Caco-2 (cell line): Measurements from ENCODE around the gene COLEC12. TPM values are rescaled to one million over a fixed set of nuclear protein-coding genes. Genes with fewer than 3 reads are reported as not detected.

Source experiments
- BruUV-seq: library from RNA; stranded (reverse); fragments of 400-500 nt; replicated peaks from 2 replicates; lab custom pipeline; 2021; lab: Mats Ljungman, UMichigan
- CTCF ChIA-PET: fragments of 300-600 bp; sonication (Branson Sonifier 250); formaldehyde crosslinking; loops from one replicate; lab custom pipeline; 2022; ENCODE audit warnings: antibody characterized with exemption; lab: Charles Lee
- POLR2A ChIA-PET: fragments of 300-600 bp; sonication (Branson Sonifier 250); formaldehyde crosslinking; loops from one replicate; lab custom pipeline; 2022; ENCODE audit warnings: antibody characterized with exemption; lab: Charles Lee
- DNase-seq, 2 experiments: peaks; one replicate each; pipeline versions ENCODE4 v3.0.0 to v3.0.0-alpha.2; 2020 to 2022
- H3K27me3 ChIP-seq: replicated peaks from 2 replicates; pipeline ENCODE4 v1.6.0; 2011; ENCODE audit warnings: low read length; ENCODE audit not compliant: control insufficient read depth, insufficient read depth
- H3K36me3 ChIP-seq: 2 replicates; pipeline ENCODE4 v1.5.1; 2011; ENCODE audit warnings: low read length; ENCODE audit not compliant: control insufficient read depth, insufficient read depth
- H3K4me1 ChIP-seq: fragments of 250-450 bp; sonication (Bioruptor Pico); 2 replicates; pipeline ENCODE4 v1.5.1; 2020; ENCODE audit warnings: mild to moderate bottlenecking
- H3K4me3 ChIP-seq: 2 replicates; pipeline ENCODE4 v1.5.1; 2011; ENCODE audit warnings: low read depth, mild to moderate bottlenecking, control low read depth, low read length
- H3K9me3 ChIP-seq: fragments of 250-450 bp; sonication (Bioruptor Pico); 2 replicates; pipeline ENCODE4 v1.5.1; 2020; ENCODE audit warnings: mild to moderate bottlenecking, moderate library complexity
- H3K27ac Mint-ChIP-seq: one replicate; pipeline ENCODE4 v1.8.0; 2022; ENCODE audit warnings: mixed read lengths; ENCODE audit not compliant: unreplicated experiment
- H3K27me3 Mint-ChIP-seq: one replicate; pipeline ENCODE4 v1.8.0; 2022; ENCODE audit warnings: mixed read lengths; ENCODE audit not compliant: insufficient read depth, unreplicated experiment
- H3K36me3 Mint-ChIP-seq: one replicate; pipeline ENCODE4 v1.8.0; 2022; ENCODE audit warnings: mild to moderate bottlenecking, mixed read lengths; ENCODE audit not compliant: insufficient read depth, unreplicated experiment
- H3K4me1 Mint-ChIP-seq: one replicate; pipeline ENCODE4 v1.8.0; 2022; ENCODE audit warnings: low read depth, mixed read lengths; ENCODE audit not compliant: unreplicated experiment
- H3K4me3 Mint-ChIP-seq: one replicate; pipeline ENCODE4 v1.8.0; 2022; ENCODE audit warnings: mild to moderate bottlenecking, moderate library complexity, mixed read lengths; ENCODE audit not compliant: unreplicated experiment
- H3K9me3 Mint-ChIP-seq: one replicate; pipeline ENCODE4 v1.8.0; 2022; ENCODE audit warnings: mixed read lengths; ENCODE audit not compliant: unreplicated experiment
- intact Hi-C: fragments of 100-400 bp; cut with micrococcal nuclease; formaldehyde crosslinking; loops from one replicate; pipeline ENCODE4 v1.10.0; 2022; ENCODE audit not compliant: unreplicated experiment
- total RNA-seq: library from RNA; stranded (reverse); gene quantifications from 2 replicates; pipeline ENCODE4 v1.2.3, GENCODE V29; 2022
- TF ChIP-seq, protein P1 (sequence below), 2 experiments: fragments of 200-600 bp in 1 of 2; IDR thresholded peaks; 1 replicate in 1 of 2; 2 replicates in 1 of 2; pipeline versions ENCODE4 v1.5.1 to v1.8.0; 2011 to 2022; ENCODE audit warnings: antibody characterized with exemption in 1 of 2, control low read depth in 1 of 2, inconsistent platforms in 1 of 2, low read depth in 1 of 2, low read length in 1 of 2, mild to moderate bottlenecking in 1 of 2, moderate library complexity in 1 of 2; ENCODE audit not compliant: insufficient read depth in 1 of 2, severe bottlenecking in 1 of 2, unreplicated experiment in 1 of 2

The COLEC12 gene
- total RNA-seq, 1 experiment from 2014 or later, result 0.09 TPM

DNA sequence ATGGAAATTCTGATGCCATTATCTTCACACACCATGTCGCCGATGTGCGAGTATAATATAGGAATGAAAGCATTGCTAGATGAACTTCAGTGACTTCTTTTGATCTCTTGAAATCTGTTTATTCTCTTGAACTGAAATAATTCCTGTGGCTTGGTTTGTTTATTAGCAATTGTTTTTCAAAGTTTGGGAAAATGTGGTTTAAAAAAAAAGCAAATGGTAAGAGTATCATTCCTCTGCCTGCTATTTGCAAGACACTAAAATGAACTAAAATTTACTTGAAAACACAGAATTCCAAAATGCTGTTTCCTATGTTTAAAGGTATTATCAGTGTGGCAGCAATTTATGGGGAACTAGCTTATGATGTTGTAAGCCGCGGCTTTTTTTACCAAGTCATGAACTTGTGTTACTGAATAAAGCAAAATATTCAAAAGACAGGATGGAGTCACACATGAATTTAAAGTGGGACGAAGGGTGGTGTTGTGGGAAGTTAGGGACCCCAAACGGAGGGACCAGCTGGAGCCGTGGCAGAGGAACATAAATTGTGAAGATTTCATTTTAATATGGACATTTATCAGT lies 96.4 kb downstream of the COLEC12 start:
- H3K36me3 ChIP-seq, result no peaks in the 10 kb centered on the region

DNA sequence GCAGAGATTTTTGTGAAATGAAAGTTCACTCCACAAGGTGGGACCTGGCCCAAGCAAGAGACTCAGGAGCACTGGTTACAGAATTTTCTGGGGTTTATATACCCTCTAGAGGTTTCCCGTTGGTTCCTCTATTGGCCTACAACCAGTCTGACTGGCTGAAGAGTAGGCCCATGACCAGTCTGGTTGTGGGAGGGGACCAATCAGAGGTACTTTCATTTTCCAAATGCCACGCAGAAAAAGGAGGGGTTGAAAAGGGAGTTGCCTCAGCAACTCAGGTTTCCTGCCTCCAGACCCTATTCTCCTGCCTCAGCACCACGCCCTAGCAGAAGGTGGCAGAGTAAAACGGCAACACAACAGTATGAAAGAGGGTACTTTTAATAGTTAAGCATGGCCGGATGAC lies 98.4 kb downstream of the COLEC12 start:
- Histone ChIP-seq H3K27me3 (no peaks in the 10 kb centered on the region), H3K9me3 (peaks cover 29% of the 10 kb centered on the region), H3K4me1 (peaks cover 15% of the 10 kb centered on the region), H3K36me3 (no peaks in the 10 kb centered on the region), H3K4me3 (no peak overlapping the region)
- peaks cover 24% of the 10 kb centered on the region for H3K9me3 Mint-ChIP-seq
- intact Hi-C loops, result no loop called here
- CTCF ChIA-PET, result no interaction called here
- no peaks in the 10 kb centered on the region for H3K27me3 Mint-ChIP-seq
- peaks cover 22% of the 10 kb centered on the region for H3K4me1 Mint-ChIP-seq
- no TSS peak for BruUV-seq
- no peak for DNase-seq
- POLR2A ChIA-PET, result no interaction called here
- TF ChIP-seq, protein P1, sequence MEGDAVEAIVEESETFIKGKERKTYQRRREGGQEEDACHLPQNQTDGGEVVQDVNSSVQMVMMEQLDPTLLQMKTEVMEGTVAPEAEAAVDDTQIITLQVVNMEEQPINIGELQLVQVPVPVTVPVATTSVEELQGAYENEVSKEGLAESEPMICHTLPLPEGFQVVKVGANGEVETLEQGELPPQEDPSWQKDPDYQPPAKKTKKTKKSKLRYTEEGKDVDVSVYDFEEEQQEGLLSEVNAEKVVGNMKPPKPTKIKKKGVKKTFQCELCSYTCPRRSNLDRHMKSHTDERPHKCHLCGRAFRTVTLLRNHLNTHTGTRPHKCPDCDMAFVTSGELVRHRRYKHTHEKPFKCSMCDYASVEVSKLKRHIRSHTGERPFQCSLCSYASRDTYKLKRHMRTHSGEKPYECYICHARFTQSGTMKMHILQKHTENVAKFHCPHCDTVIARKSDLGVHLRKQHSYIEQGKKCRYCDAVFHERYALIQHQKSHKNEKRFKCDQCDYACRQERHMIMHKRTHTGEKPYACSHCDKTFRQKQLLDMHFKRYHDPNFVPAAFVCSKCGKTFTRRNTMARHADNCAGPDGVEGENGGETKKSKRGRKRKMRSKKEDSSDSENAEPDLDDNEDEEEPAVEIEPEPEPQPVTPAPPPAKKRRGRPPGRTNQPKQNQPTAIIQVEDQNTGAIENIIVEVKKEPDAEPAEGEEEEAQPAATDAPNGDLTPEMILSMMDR (IDR thresholded peaks at IDR 0.05; ENCODE audit: insufficient read depth in 1 of 2, low read depth in 1 of 2, low read length in 1 of 2, severe bottlenecking in 1 of 2, unreplicated experiment in 1 of 2), result no peak
- H3K27ac Mint-ChIP-seq, result no peak overlapping the region
- no peak overlapping the region for H3K4me3 Mint-ChIP-seq
- peaks cover 5% of the 10 kb centered on the region for H3K36me3 Mint-ChIP-seq

More for the DNA sequence above, 96.4 kb downstream of the COLEC12 start:
- ChIA-PET CTCF (no interaction called here), POLR2A (no interaction called here)
- intact Hi-C loops, result no loop called here
- Histone ChIP-seq H3K4me1 (peaks cover 15% of the 10 kb centered on the region), H3K4me3 (no peak overlapping the region), H3K27me3 (no peaks in the 10 kb centered on the region), H3K9me3 (peaks cover 29% of the 10 kb centered on the region)
- no TSS peak for BruUV-seq
- Mint-ChIP-seq H3K9me3 (peaks cover 24% of the 10 kb centered on the region), H3K36me3 (peaks cover 5% of the 10 kb centered on the region), H3K27me3 (no peaks in the 10 kb centered on the region), H3K4me1 (peaks cover 18% of the 10 kb centered on the region), H3K4me3 (no peak overlapping the region), H3K27ac (no peak overlapping the region)
- DNase-seq, result no peak
- TF ChIP-seq, protein P1 (IDR thresholded peaks at IDR 0.05; ENCODE audit: insufficient read depth in 1 of 2, low read depth in 1 of 2, low read length in 1 of 2, severe bottlenecking in 1 of 2, unreplicated experiment in 1 of 2), result no peak

DNA sequence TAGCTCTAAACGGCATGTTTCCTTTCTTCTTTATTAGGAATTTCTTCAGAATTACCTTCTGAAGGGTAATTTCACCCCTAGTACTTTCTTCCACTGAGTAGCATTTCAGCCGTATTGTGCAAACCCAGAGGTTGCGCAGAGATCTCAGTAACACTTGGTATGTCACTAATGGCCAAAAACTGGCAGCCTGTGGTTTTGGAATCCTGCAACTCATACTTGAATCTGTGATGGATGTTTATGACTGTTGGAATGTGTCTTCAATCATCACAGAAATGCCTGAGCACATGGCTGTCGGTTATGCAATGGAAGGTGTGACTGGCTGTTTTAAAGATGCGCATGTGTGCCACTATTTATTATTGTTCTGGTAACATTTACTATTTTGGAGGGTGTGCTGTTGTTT lies 100.0 kb downstream of the COLEC12 start:
- Mint-ChIP-seq H3K9me3 (peaks cover 8% of the 10 kb centered on the region), H3K27me3 (no peaks in the 10 kb centered on the region), H3K36me3 (no peaks in the 10 kb centered on the region), H3K27ac (no peak overlapping the region), H3K4me1 (peaks cover 19% of the 10 kb centered on the region), H3K4me3 (no peak overlapping the region)
- TF ChIP-seq, protein P1 (IDR thresholded peaks at IDR 0.05; ENCODE audit: insufficient read depth in 1 of 2, low read depth in 1 of 2, low read length in 1 of 2, severe bottlenecking in 1 of 2, unreplicated experiment in 1 of 2), result no peak
- no peaks in the 10 kb centered on the region for H3K27me3 ChIP-seq
- intact Hi-C loops, result no loop called here
- POLR2A ChIA-PET, result no interaction called here
- H3K4me3 ChIP-seq, result no peak overlapping the region
- no TSS peak for BruUV-seq
- peaks cover 9% of the 10 kb centered on the region for H3K4me1 ChIP-seq
- no peaks in the 10 kb centered on the region for H3K36me3 ChIP-seq
- peaks cover 19% of the 10 kb centered on the region for H3K9me3 ChIP-seq
- DNase-seq, result peak in 1 of 2 experiments; percentile 19
- CTCF ChIA-PET, result no interaction called here
